Esophagus muscularis mucosa (tissue), 3 donors: Measurements from ENCODE around the gene NFASC.

Source experiments
- CTCF ChIP-seq, 3 experiments: fragments of 200-600 bp in 2 of 3; fragments of 450-650 bp in 1 of 3; sonication (generic) in 2 of 3; IDR thresholded peaks; one replicate each; pipeline ENCODE4 v1.5.1; 2017 to 2019; ENCODE audit warnings: antibody characterized with exemption in 3 of 3, mild to moderate bottlenecking in 2 of 3, moderate library complexity in 1 of 3
- EP300 ChIP-seq: sonication (generic); formaldehyde crosslinking; IDR thresholded peaks from one replicate; pipeline ENCODE4 v1.6.1; 2017; ENCODE audit warnings: antibody characterized with exemption

GRCh38 chr1:204971517-204972336, 101.1 kb downstream of the NFASC start:
- TF ChIP-seq CTCF (IDR thresholded peaks at IDR 0.05) (no peak), EP300 (no peak)
